Measurements from ENCODE around the gene SLC47A2. TPM values are rescaled to one million over a fixed set of nuclear protein-coding genes. Genes with fewer than 3 reads are reported as not detected.
"Not testable (repeated sequence)": the region's sequence is repeated elsewhere in the genome, so short reads cannot be mapped to it uniquely, and the experiment has no call there.

Gene SLC47A2
- total and polyA plus RNA-seq, 2 of the 13 experiments (the other 11 are each of a cell fraction or from before 2014, with no cell fraction given) = 0.04 TPM; not detected in 1

DNA sequence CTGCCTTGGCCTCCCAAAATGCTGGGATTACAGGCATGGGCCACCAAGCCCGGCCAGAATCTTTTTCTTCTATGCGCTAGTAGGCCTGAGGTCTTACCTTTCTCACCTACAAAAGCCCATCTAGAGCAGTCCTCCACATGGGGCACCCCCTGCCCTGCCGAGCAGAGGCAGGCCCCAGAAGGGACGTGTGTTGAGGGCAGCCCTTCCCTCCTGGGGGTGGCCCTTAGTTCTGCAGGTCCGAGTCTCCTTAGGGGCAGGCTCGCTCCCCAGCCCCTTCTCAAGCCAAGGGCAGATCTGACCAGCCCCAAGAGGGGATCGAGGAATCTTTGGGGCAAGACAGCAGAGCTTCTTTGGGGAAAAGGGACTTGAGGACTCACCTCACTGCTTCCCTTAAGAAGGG, 49.6 kb upstream of the SLC47A2 start:
- Histone ChIP-seq H4K20me1 (ENCODE audit: insufficient read depth, low read length) (no peaks in the 10 kb centered on the region), H3K4me1 (ENCODE audit: insufficient read depth, low read length) (peaks cover 23% of the 10 kb centered on the region), H2AFZ (ENCODE audit: low read length) (no peak overlapping the region), H3K36me3 (replicated peaks in 1 of 2; ENCODE audit: control insufficient read depth in 1 of 2, insufficient read depth in 2 of 2, low read length in 2 of 2) (no peaks in the 10 kb centered on the region), H3K79me2 (ENCODE audit: insufficient read depth, low read length) (no peaks in the 10 kb centered on the region), H3K4me2 (ENCODE audit: low read depth, low read length) (no peak overlapping the region), H3K9ac (ENCODE audit: insufficient read depth, low read depth, low read length) (no peak overlapping the region), H3K9me3 (ENCODE audit: low read length) (no peaks in the 10 kb centered on the region), H3K4me3 (replicated peaks in 1 of 3; ENCODE audit: insufficient read depth in 1 of 3, low read depth in 2 of 3, low read length in 3 of 3) (no peak overlapping the region), H3K27ac (ENCODE audit: extremely low read length, insufficient read depth, low read length) (no peak overlapping the region), H3K27me3 (ENCODE audit: control insufficient read depth in 1 of 2, insufficient read depth in 2 of 2, low read length in 2 of 2) (peaks cover 0 to 5% of the 10 kb centered on the region in 2 experiments; a peak in 2 of 5 replicates)
- no peak; the same call in 2 of the 3 replicates for ATAC-seq
- TF ChIP-seq FOXC1 (CRISPR knock-in tag; IDR thresholded peaks at IDR 0.05; ENCODE audit: borderline replicate concordance) (0 out of 2 replicates have a peak, but pooled peaks have one; percentile 2), ZNF17 (CRISPR knock-in tag; IDR thresholded peaks at IDR 0.05) (0 out of 2 replicates have a peak, but pooled peaks have one; percentile 24), IRF2 (CRISPR knock-in tag; IDR thresholded peaks at IDR 0.05) (no peak), HNF4A (CRISPR knock-in tag; IDR thresholded peaks at IDR 0.05) (no peak), GZF1 (CRISPR knock-in tag; IDR thresholded peaks at IDR 0.05) (no peak)
- WGBS (ENCODE audit: low lambda C conversion rate) = 67% methylated on average over 6 of the region's 7 CpGs
- intact Hi-C loops (cut with micrococcal nuclease; ENCODE audit: unreplicated experiment) (loop anchor here (1.0 to 10.0 kb wide), 4 partner anchors 94 to 299 kb away; partner anchors contain the start of gene ALDH3A2), in situ Hi-C loops (cut with HindIII; ENCODE audit: extremely low pct_ligation_motif_present, low pct_unique_long_range_greater_than_20kb) (loop anchor here (5.0 to 10.0 kb wide), 2 partner anchors 254 to 401 kb away; partner anchors contain the start of gene B9D1)
- no peak for DNase-seq (ENCODE audit: low spot score)
- BruUV-seq (replicated peaks) = no TSS peak
- FAIRE-seq = no peak
- ChIA-PET CTCF (ENCODE audit: low intra/inter-chr PET ratio, low total read pairs) (interaction anchor here (1.4 to 2.3 kb wide), 2 partner anchors 253 to 298 kb away, joined by 3 to 19 read pairs; no protein-coding TSS in a partner anchor), POLR2A (no interaction called here)

DNA sequence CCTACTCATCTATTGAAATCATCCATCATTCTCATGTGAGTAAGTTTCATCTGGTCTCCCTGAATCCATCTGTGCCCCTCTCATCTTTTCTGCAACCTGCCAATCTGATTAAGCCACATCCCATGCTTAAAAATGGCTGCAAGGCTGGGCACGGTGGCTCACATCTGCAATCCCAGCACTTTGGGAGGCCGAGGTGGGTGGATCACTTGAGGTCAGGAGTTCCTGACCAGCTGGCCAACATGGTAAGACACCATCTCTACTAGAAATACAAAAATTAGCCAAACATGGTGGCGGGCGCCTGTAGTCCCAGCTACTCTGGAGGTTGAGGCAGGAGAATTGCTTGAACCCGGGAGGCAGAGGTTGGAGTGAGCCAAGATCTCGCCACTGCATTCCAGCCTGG, 47.6 kb upstream of the SLC47A2 start:
- BruUV-seq (replicated peaks); H3K27me3 ChIP-seq (ENCODE audit: control insufficient read depth in 1 of 2, insufficient read depth in 2 of 2, low read length in 2 of 2); H2AFZ ChIP-seq (ENCODE audit: low read length); H4K20me1 ChIP-seq (ENCODE audit: insufficient read depth, low read length); ATAC-seq; H3K4me3 ChIP-seq (replicated peaks in 1 of 3; ENCODE audit: insufficient read depth in 1 of 3, low read depth in 2 of 3, low read length in 3 of 3); H3K4me2 ChIP-seq (ENCODE audit: low read depth, low read length); H3K9ac ChIP-seq (ENCODE audit: insufficient read depth, low read depth, low read length); DNase-seq (ENCODE audit: low spot score); H3K36me3 ChIP-seq (replicated peaks in 1 of 2; ENCODE audit: control insufficient read depth in 1 of 2, insufficient read depth in 2 of 2, low read length in 2 of 2); H3K27ac ChIP-seq (ENCODE audit: extremely low read length, insufficient read depth, low read length); CTCF ChIA-PET (ENCODE audit: low intra/inter-chr PET ratio, low total read pairs); H3K79me2 ChIP-seq (ENCODE audit: insufficient read depth, low read length); H3K9me3 ChIP-seq (ENCODE audit: low read length); FAIRE-seq: not testable (repeated sequence)
- WGBS (ENCODE audit: low lambda C conversion rate) = 79% methylated on average over 5 of the region's 6 CpGs
- intact Hi-C loops (cut with micrococcal nuclease; ENCODE audit: unreplicated experiment) = loop anchor here (2.0 to 10.0 kb wide), 4 partner anchors 47 to 255 kb away; partner anchors contain the start of genes ALDH3A2 and SLC47A2
- in situ Hi-C loops (cut with HindIII; ENCODE audit: extremely low pct_ligation_motif_present, low pct_unique_long_range_greater_than_20kb) = loop anchor here (10.0 kb wide), 1 partner anchor 399 kb away; the partner anchor contains the start of gene B9D1
- POLR2A ChIA-PET = interaction anchor here (2.8 kb wide), 1 partner anchor 116 kb away, joined by 19 read pairs; the partner anchor contains the start of gene ALDH3A2
- H3K4me1 ChIP-seq (ENCODE audit: insufficient read depth, low read length) = peaks cover 23% of the 10 kb centered on the region
